SK-N-SH (cell line): ENCODE data around the gene ZAP70. TPM values are rescaled to one million over a fixed set of nuclear protein-coding genes. Genes with fewer than 3 reads are reported as not detected.

Experiments used
- CTCF ChIA-PET: fragments of 300-600, 350-600 bp; formaldehyde crosslinking; extraction: SDS; loops from one replicate; lab custom pipeline; 2021; lab: Yijun Ruan, JAX
- POLR2A ChIA-PET: fragments of 350-600 bp; sonication (Branson Sonifier 250); formaldehyde crosslinking; extraction: SDS; loops from one replicate; lab custom pipeline; 2020; ENCODE audit warnings: antibody characterized with exemption, inconsistent platforms; lab: Yijun Ruan, JAX
- DNase-seq: peaks from one replicate; pipeline ENCODE4 v3.0.0; 2012
- H2AFZ ChIP-seq: fragments of 200-600 bp; sonication (generic); 2 replicates; pipeline ENCODE4 v1.8.1; 2016; ENCODE audit warnings: antibody characterized with exemption, mild to moderate bottlenecking, low read depth
- H3F3A ChIP-seq: fragments of 200-600 bp; sonication (generic); replicated peaks from 2 replicates; pipeline ENCODE3; 2016; ENCODE audit warnings: antibody characterized with exemption, mild to moderate bottlenecking; ENCODE audit not compliant: insufficient read depth
- H3K27ac ChIP-seq, 2 experiments: fragments of 200-500 bp in 1 of 2; fragments of 200-600 bp in 1 of 2; sonication (Bioruptor generic) in 1 of 2; sonication (generic), shearing (Covaris generic) in 1 of 2; 2 replicates each; pipeline versions ENCODE4 v1.5.1 to v1.6.1; 2014 to 2016; ENCODE audit warnings: low read depth in 2 of 2, inconsistent platforms in 1 of 2, low read length in 1 of 2, mild to moderate bottlenecking in 1 of 2, mixed read lengths in 1 of 2
- H3K27me3 ChIP-seq: fragments of 200-600 bp; sonication (generic), shearing (Covaris generic); 2 replicates; pipeline ENCODE4 v1.6.1; 2016; ENCODE audit warnings: mixed run types; ENCODE audit not compliant: insufficient read depth
- H3K36me3 ChIP-seq, 2 experiments: fragments of 200-500 bp in 1 of 2; fragments of 200-600 bp in 1 of 2; sonication (Bioruptor generic) in 1 of 2; sonication (generic) in 1 of 2; replicated peaks in 1 of 2; 2 replicates each; pipeline versions ENCODE3 to v1.5.1; 2014 to 2016; ENCODE audit warnings: low read length in 1 of 2, mild to moderate bottlenecking in 1 of 2; ENCODE audit not compliant: insufficient read depth in 2 of 2, control insufficient read depth in 1 of 2
- H3K4me1 ChIP-seq, 2 experiments: fragments of 200-500 bp in 1 of 2; fragments of 200-600 bp in 1 of 2; sonication (Bioruptor generic) in 1 of 2; sonication (generic), shearing (Covaris generic) in 1 of 2; 2 replicates each; pipeline versions ENCODE4 v1.5.1 to v1.6.1; 2014 to 2016; ENCODE audit warnings: low read depth in 1 of 2, low read length in 1 of 2, mixed run types in 1 of 2; ENCODE audit not compliant: insufficient read depth in 2 of 2, control insufficient read depth in 1 of 2
- H3K4me2 ChIP-seq: fragments of 200-600 bp; sonication (generic), shearing (Covaris generic); 2 replicates; pipeline ENCODE4 v1.6.1; 2017; ENCODE audit warnings: mixed run types
- H3K4me3 ChIP-seq, 2 experiments: fragments of 200-500 bp in 1 of 2; fragments of 200-600 bp in 1 of 2; sonication (Bioruptor generic) in 1 of 2; sonication (generic), shearing (Covaris generic) in 1 of 2; 2 replicates each; pipeline versions ENCODE4 v1.5.1 to v1.8.1; 2014 to 2016; ENCODE audit warnings: low read depth in 2 of 2, inconsistent platforms in 1 of 2, low read length in 1 of 2, mild to moderate bottlenecking in 1 of 2, mixed read lengths in 1 of 2, moderate library complexity in 1 of 2
- H3K79me2 ChIP-seq: fragments of 200-600 bp; sonication (generic); 2 replicates; pipeline ENCODE4 v1.8.1; 2017; ENCODE audit warnings: mild to moderate bottlenecking; ENCODE audit not compliant: insufficient read depth
- H3K9ac ChIP-seq: fragments of 200-600 bp; sonication (generic); 2 replicates; pipeline ENCODE4 v1.6.1; 2017; ENCODE audit warnings: mixed run types
- H3K9me2 ChIP-seq: fragments of 200-600 bp; sonication (generic); 2 replicates; pipeline ENCODE4 v1.6.1; 2017; ENCODE audit warnings: mixed run types
- H3K9me3 ChIP-seq: fragments of 200-600 bp; sonication (generic); 2 replicates; pipeline ENCODE4 v1.6.1; 2017; ENCODE audit warnings: mixed run types, mild to moderate bottlenecking, moderate library complexity
- H4K20me1 ChIP-seq: fragments of 200-600 bp; sonication (generic); 2 replicates; pipeline ENCODE4 v1.6.1; 2017; ENCODE audit warnings: mild to moderate bottlenecking, mixed run types; ENCODE audit not compliant: insufficient read depth
- ELF1 ChIP-seq: IDR thresholded peaks from 2 replicates; pipeline ENCODE4 v1.4.0; 2012
- EZH2phosphoT487 ChIP-seq: fragments of 200-600 bp; sonication (generic); IDR thresholded peaks from 2 replicates; pipeline ENCODE4 v1.6.1; 2017; ENCODE audit warnings: low read depth, mixed run types, mild to moderate bottlenecking, antibody characterized with exemption, moderate library complexity, borderline replicate concordance
- FOXM1 ChIP-seq: IDR thresholded peaks from 2 replicates; pipeline ENCODE4 v1.4.0; 2012; ENCODE audit warnings: low read depth, mild to moderate bottlenecking
- GABPA ChIP-seq: IDR thresholded peaks from 2 replicates; pipeline ENCODE4 v1.4.0; 2012; ENCODE audit warnings: low read depth, mild to moderate bottlenecking
- GATA2 ChIP-seq: sonication (generic); formaldehyde crosslinking; IDR thresholded peaks from 2 replicates; pipeline ENCODE4 v1.5.0; 2020; ENCODE audit warnings: mild to moderate bottlenecking, missing genetic modification reagents
- MEF2A ChIP-seq: IDR thresholded peaks from 2 replicates; pipeline ENCODE4 v1.4.0; 2012; ENCODE audit warnings: low read depth, borderline replicate concordance
- MXI1 ChIP-seq: IDR thresholded peaks from 2 replicates; pipeline ENCODE4 v1.6.1; 2012; ENCODE audit warnings: mild to moderate bottlenecking, low read depth, low read length, improper control_type of control experiment
- POLR2AphosphoS5 ChIP-seq: IDR thresholded peaks from 2 replicates; pipeline ENCODE4 v1.6.1; 2012; ENCODE audit warnings: low read depth, low read length
- RAD21 ChIP-seq: IDR thresholded peaks from 2 replicates; pipeline ENCODE4 v1.6.1; 2012; ENCODE audit warnings: mild to moderate bottlenecking, low read length
- RCOR1 ChIP-seq: fragments of 150-350 bp; IDR thresholded peaks from 2 replicates; pipeline ENCODE4 v1.6.1; 2017; ENCODE audit warnings: antibody characterized with exemption, low read length
- SIN3A ChIP-seq: IDR thresholded peaks from 2 replicates; pipeline ENCODE4 v1.6.1; 2012; ENCODE audit warnings: low read depth, mild to moderate bottlenecking, low read length, moderate library complexity, borderline replicate concordance
- TAF1 ChIP-seq: IDR thresholded peaks from 2 replicates; pipeline ENCODE4 v1.6.1; 2012; ENCODE audit warnings: low read depth, mild to moderate bottlenecking, low read length, moderate library complexity, borderline replicate concordance
- TCF12 ChIP-seq: IDR thresholded peaks from 2 replicates; pipeline ENCODE4 v1.4.0; 2012
- TEAD4 ChIP-seq: IDR thresholded peaks from 2 replicates; pipeline ENCODE4 v1.4.0; 2012; ENCODE audit warnings: mild to moderate bottlenecking, borderline replicate concordance; ENCODE audit not compliant: insufficient read depth
- YY1 ChIP-seq: IDR thresholded peaks from 2 replicates; pipeline ENCODE4 v1.4.0; 2012; ENCODE audit warnings: low read depth, mild to moderate bottlenecking
- WGBS: methylation state at CpG from one replicate; pipeline ENCODE4 v1.1.6; 2017; ENCODE audit warnings: low lambda C conversion rate; 5-methylcytosine and 5-hydroxymethylcytosine counted together
- polyA plus RNA-seq, 3 experiments: library from polyadenylated mRNA; depleted of rRNA; stranded (reverse); fragments of >200 nt; gene quantifications; 2 replicates each; pipeline ENCODE4 v1.2.3, GENCODE V29; 2012
- TF ChIP-seq, protein P1 (sequence below): IDR thresholded peaks from 2 replicates; pipeline ENCODE4; 2012
- TF ChIP-seq, protein P2 (sequence below): IDR thresholded peaks from 2 replicates; pipeline ENCODE4 v1.4.0; 2012; ENCODE audit warnings: low read depth, borderline replicate concordance
- TF ChIP-seq, protein P3 (sequence below): fragments of 150-350 bp; IDR thresholded peaks from 2 replicates; pipeline ENCODE4 v1.6.1; 2017; ENCODE audit warnings: antibody characterized with exemption, low read length, low read depth, borderline replicate concordance
- TF ChIP-seq, protein P4 (sequence below): fragments of 150-350 bp; IDR thresholded peaks from 2 replicates; pipeline ENCODE4 v1.6.1; 2016; ENCODE audit warnings: mild to moderate bottlenecking, low read depth, low read length

The ZAP70 gene
- polyA plus RNA-seq, 1 of the 3 experiments (the other 2 are of a cell fraction): 0.05 TPM

DNA sequence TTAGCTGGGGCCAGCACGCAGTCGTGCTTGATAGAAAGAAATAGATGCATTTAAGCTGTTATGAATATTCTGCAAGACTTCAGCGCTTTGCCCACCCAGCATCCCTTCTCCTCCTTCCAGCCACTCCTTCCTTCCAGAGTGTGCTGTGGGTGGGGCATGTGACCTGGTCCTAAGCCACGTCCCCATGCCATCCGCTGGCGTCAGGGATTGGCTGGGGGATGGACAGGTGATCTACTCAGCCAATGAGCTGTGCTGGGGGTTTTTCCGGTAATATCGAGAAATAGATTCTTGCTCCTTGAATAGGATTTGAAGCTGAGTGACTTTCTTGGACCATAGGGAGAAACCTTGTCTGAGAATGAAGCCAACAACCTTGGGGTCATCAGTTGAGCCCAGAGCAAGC lies 4.8 kb upstream of the ZAP70 start:
- Histone ChIP-seq H3K9me3 (no peaks in the 10 kb centered on the region), H3K79me2 (no peaks in the 10 kb centered on the region), H3K27ac (no peak overlapping the region), H3K4me2 (no peak overlapping the region), H3K4me1 (peaks cover 0 to 5% of the 10 kb centered on the region in 2 experiments; a peak in 1 of 4 replicates), H4K20me1 (no peaks in the 10 kb centered on the region), H3K9ac (no peak overlapping the region), H3K4me3 (no peak overlapping the region), H3F3A (no peaks in the 10 kb centered on the region), H3K36me3 (no peaks in the 10 kb centered on the region), H3K9me2 (no peaks in the 10 kb centered on the region), H2AFZ (no peak overlapping the region), H3K27me3 (no peaks in the 10 kb centered on the region)
- WGBS: 83% methylated on average over 8 of the region's 8 CpGs
- CTCF ChIA-PET: interaction anchor here (1.0 to 8.1 kb wide), 8 partner anchors 10 to 676 kb away, joined by 3 to 90 read pairs (median 6); no protein-coding TSS in a partner anchor
- POLR2A ChIA-PET: no interaction called here
- DNase-seq: no peak
- TF ChIP-seq, protein P1, sequence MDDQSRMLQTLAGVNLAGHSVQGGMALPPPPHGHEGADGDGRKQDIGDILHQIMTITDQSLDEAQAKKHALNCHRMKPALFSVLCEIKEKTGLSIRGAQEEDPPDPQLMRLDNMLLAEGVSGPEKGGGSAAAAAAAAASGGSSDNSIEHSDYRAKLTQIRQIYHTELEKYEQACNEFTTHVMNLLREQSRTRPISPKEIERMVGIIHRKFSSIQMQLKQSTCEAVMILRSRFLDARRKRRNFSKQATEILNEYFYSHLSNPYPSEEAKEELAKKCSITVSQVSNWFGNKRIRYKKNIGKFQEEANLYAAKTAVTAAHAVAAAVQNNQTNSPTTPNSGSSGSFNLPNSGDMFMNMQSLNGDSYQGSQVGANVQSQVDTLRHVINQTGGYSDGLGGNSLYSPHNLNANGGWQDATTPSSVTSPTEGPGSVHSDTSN: no peak
- TF ChIP-seq SIN3A (no peak), EZH2phosphoT487 (no peak), TEAD4 (no peak), YY1 (no peak), TAF1 (no peak), RAD21 (no peak)
- TF ChIP-seq, protein P2, sequence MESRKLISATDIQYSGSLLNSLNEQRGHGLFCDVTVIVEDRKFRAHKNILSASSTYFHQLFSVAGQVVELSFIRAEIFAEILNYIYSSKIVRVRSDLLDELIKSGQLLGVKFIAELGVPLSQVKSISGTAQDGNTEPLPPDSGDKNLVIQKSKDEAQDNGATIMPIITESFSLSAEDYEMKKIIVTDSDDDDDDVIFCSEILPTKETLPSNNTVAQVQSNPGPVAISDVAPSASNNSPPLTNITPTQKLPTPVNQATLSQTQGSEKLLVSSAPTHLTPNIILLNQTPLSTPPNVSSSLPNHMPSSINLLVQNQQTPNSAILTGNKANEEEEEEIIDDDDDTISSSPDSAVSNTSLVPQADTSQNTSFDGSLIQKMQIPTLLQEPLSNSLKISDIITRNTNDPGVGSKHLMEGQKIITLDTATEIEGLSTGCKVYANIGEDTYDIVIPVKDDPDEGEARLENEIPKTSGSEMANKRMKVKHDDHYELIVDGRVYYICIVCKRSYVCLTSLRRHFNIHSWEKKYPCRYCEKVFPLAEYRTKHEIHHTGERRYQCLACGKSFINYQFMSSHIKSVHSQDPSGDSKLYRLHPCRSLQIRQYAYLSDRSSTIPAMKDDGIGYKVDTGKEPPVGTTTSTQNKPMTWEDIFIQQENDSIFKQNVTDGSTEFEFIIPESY: no peak

DNA sequence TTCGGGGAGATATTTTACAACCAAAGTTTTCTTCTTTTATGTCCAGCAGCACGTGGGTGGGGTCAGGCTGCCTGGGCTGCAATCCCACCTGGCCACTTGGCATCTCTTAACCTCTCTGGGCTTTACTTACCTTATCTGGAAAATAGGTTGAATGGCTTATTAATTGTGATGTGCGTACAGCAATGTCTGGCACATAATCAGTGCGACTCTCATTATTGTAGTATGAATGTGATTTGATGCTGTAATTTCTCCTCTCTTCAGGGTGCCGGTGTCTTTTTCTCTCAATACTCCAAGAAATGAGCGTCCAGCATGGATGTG lies 2.0 kb upstream of the ZAP70 start:
- Histone ChIP-seq H3F3A (no peaks in the 10 kb centered on the region), H3K4me1 (peaks cover 0 to 5% of the 10 kb centered on the region in 2 experiments; a peak in 1 of 4 replicates), H3K9me2 (no peaks in the 10 kb centered on the region), H3K4me3 (no peak overlapping the region), H3K27ac (no peak overlapping the region), H3K9ac (no peak overlapping the region), H3K27me3 (no peaks in the 10 kb centered on the region), H3K9me3 (no peaks in the 10 kb centered on the region), H2AFZ (no peak overlapping the region), H4K20me1 (no peaks in the 10 kb centered on the region), H3K4me2 (no peak overlapping the region), H3K79me2 (no peaks in the 10 kb centered on the region), H3K36me3 (no peaks in the 10 kb centered on the region)
- WGBS: 82% methylated on average over 6 of the region's 6 CpGs
- CTCF ChIA-PET: interaction anchor here (0.6 to 8.1 kb wide), 5 partner anchors 13 to 831 kb away, joined by 3 to 90 read pairs (median 6); no protein-coding TSS in a partner anchor
- POLR2A ChIA-PET: no interaction called here
- DNase-seq: no peak
- TF ChIP-seq ELF1: no peak
- no peak for TF ChIP-seq RCOR1
- no peak for TF ChIP-seq MXI1
- TF ChIP-seq, protein P1: no peak
- TF ChIP-seq MEF2A: no peak
- no peak for TF ChIP-seq GATA2 (CRISPR knock-in tag)
- no peak for TF ChIP-seq GABPA
- no peak for TF ChIP-seq TCF12
- no peak for TF ChIP-seq EZH2phosphoT487
- TF ChIP-seq, protein P3, sequence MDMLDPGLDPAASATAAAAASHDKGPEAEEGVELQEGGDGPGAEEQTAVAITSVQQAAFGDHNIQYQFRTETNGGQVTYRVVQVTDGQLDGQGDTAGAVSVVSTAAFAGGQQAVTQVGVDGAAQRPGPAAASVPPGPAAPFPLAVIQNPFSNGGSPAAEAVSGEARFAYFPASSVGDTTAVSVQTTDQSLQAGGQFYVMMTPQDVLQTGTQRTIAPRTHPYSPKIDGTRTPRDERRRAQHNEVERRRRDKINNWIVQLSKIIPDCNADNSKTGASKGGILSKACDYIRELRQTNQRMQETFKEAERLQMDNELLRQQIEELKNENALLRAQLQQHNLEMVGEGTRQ: no peak
- TF ChIP-seq, protein P2: no peak
- no peak for TF ChIP-seq POLR2AphosphoS5
- TF ChIP-seq, protein P4, sequence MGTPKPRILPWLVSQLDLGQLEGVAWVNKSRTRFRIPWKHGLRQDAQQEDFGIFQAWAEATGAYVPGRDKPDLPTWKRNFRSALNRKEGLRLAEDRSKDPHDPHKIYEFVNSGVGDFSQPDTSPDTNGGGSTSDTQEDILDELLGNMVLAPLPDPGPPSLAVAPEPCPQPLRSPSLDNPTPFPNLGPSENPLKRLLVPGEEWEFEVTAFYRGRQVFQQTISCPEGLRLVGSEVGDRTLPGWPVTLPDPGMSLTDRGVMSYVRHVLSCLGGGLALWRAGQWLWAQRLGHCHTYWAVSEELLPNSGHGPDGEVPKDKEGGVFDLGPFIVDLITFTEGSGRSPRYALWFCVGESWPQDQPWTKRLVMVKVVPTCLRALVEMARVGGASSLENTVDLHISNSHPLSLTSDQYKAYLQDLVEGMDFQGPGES: no peak
- TF ChIP-seq FOXM1: no peak
- TF ChIP-seq YY1: no peak
